Esophagus squamous epithelium (tissue), 5 donors: Measurements from ENCODE around the gene MAT2A. TPM values are rescaled to one million over a fixed set of nuclear protein-coding genes. Genes with fewer than 3 reads are reported as not detected.
"Not testable (repeated sequence)": the region's sequence is repeated elsewhere in the genome, so short reads cannot be mapped to it uniquely, and the experiment has no call there.

Experiments
- DNase-seq: peaks from one replicate; lab custom pipeline; 2025; lab: John Stamatoyannopoulos, UW
- H3K27ac ChIP-seq, 4 donors: fragments of 200-600 bp; sonication (generic); one replicate each; pipeline ENCODE4 v1.5.1; 2016 to 2019; ENCODE audit warnings: mild to moderate bottlenecking in 1 of 4
- H3K27me3 ChIP-seq, 4 donors: fragments of 200-600 bp; sonication (generic); 1 replicate in 3 of 4; 2 replicates in 1 of 4; pipeline versions ENCODE4 v1.5.1 to v1.6.0; 2017 to 2021; ENCODE audit warnings: antibody characterized with exemption in 1 of 4
- H3K36me3 ChIP-seq, 3 donors: fragments of 200-600 bp; sonication (generic); one replicate each; pipeline ENCODE4 v1.5.1; 2016 to 2019
- H3K4me1 ChIP-seq, 3 donors: fragments of 200-600 bp; sonication (generic); one replicate each; pipeline ENCODE4 v1.5.1; 2017 to 2019
- H3K4me3 ChIP-seq, 4 donors: fragments of 200-600 bp; sonication (generic); 1 replicate in 3 of 4; 2 replicates in 1 of 4; pipeline ENCODE4 v1.5.1; 2016 to 2019; ENCODE audit warnings: mild to moderate bottlenecking in 2 of 4, moderate library complexity in 1 of 4
- H3K9me3 ChIP-seq, 3 donors: fragments of 200-600 bp; sonication (generic); one replicate each; pipeline ENCODE4 v1.5.1; 2016 to 2019
- POLR2A ChIP-seq, 4 donors: fragments of 450-650 bp; IDR thresholded peaks; one replicate each; pipeline ENCODE4 v1.6.1; 2017; ENCODE audit warnings: antibody characterized with exemption in 4 of 4, mild to moderate bottlenecking in 4 of 4, moderate library complexity in 3 of 4
- WGBS, 2 donors: methylation state at CpG; one replicate each; pipeline ENCODE4 v1.1.5; 2018; 5-methylcytosine and 5-hydroxymethylcytosine counted together
- intact Hi-C: fragments of 100-400 bp; cut with DNase I; formaldehyde crosslinking; loops from one replicate; pipeline ENCODE4 v1.15.0; 2022
- small RNA-seq, 4 donors: library from RNA; depleted of rRNA; stranded (forward); fragments of <200 nt; gene quantifications; one replicate each; pipeline ENCODE3, GENCODE V24; 2016
- total RNA-seq, 4 donors: library from RNA; depleted of rRNA; stranded (reverse); fragments of >200 nt; gene quantifications; one replicate each; pipeline ENCODE4 v1.1.0, GENCODE V29; 2016
- TF ChIP-seq, protein P1 (sequence below), 6 experiments: fragments of 450-650 bp in 4 of 6; fragments of 200-600 bp in 2 of 6; sonication (generic) in 2 of 6; IDR thresholded peaks; one replicate each; pipeline ENCODE4 v1.5.1; 2016 to 2019; ENCODE audit warnings: antibody characterized with exemption in 6 of 6, mild to moderate bottlenecking in 4 of 6, moderate library complexity in 4 of 6
- donor health status: DM: yes; HTN: yes; CAD: no.

MAT2A gene
- total RNA-seq, 4 donors from 2014 or later: 81.8 to 272 (median 121) TPM

DNA sequence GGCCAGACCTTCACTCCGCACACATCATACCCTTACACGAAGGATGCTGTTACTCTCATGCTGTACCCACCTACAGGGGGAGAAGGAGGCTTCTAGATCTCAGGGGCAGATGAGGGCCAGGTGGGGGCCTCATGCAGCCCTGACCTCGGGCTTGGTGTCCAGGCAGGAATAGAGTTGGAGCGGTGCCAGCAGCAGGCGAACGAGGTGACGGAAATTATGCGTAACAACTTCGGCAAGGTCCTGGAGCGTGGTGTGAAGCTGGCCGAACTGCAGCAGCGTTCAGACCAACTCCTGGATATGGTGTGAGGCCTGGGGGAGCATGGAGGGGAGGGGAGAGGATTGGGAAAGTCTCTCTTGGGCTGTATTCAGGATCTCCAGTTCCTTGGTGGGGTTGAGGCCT, 52.6 kb downstream of the MAT2A start:
- TF ChIP-seq, protein P1, sequence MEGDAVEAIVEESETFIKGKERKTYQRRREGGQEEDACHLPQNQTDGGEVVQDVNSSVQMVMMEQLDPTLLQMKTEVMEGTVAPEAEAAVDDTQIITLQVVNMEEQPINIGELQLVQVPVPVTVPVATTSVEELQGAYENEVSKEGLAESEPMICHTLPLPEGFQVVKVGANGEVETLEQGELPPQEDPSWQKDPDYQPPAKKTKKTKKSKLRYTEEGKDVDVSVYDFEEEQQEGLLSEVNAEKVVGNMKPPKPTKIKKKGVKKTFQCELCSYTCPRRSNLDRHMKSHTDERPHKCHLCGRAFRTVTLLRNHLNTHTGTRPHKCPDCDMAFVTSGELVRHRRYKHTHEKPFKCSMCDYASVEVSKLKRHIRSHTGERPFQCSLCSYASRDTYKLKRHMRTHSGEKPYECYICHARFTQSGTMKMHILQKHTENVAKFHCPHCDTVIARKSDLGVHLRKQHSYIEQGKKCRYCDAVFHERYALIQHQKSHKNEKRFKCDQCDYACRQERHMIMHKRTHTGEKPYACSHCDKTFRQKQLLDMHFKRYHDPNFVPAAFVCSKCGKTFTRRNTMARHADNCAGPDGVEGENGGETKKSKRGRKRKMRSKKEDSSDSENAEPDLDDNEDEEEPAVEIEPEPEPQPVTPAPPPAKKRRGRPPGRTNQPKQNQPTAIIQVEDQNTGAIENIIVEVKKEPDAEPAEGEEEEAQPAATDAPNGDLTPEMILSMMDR (IDR thresholded peaks at IDR 0.05): no peak
- no peak for TF ChIP-seq POLR2A (IDR thresholded peaks at IDR 0.05)
- 84 to 90% methylated on average over 7 to 9 of the region's 12 CpGs for WGBS, 2 donors
- peaks cover 37 to 85% (median 58%) of the 10 kb centered on the region in 3 donors for H3K4me1 ChIP-seq
- H3K36me3 ChIP-seq: peaks cover 0 to 2% (median 0%) of the 10 kb centered on the region in 3 donors
- H3K4me3 ChIP-seq: no peak overlapping the region
- H3K9me3 ChIP-seq: no peaks in the 10 kb centered on the region
- no peaks in the 10 kb centered on the region for H3K27me3 ChIP-seq
- intact Hi-C loops: no loop called here
- H3K27ac ChIP-seq: peak overlapping the region; percentile 73 to 96 (median 88)
- no peak for DNase-seq

DNA sequence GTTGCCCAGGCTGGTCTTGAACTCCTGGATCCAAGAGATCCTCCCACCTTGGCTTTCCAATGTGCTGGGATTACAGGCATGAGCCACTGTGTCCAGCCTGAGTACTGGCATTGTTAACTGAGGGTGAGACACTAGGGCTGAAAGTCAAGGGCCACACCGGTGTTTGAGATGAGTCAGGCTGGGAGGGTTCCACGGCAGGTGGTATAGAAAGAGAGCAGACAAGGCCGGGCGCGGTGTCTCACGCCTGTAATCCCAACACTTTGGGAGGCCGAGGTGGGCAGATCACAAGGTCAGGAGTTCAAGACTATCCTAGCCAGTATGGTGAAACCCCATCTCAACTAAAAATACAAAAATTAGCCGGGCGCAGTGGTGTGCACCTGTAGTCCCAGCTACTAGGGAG, 53.3 kb downstream of the MAT2A start:
- Histone ChIP-seq H3K27ac (peak overlapping the region; percentile 73 to 96 (median 88)), H3K4me1 (peaks cover 39 to 85% (median 60%) of the 10 kb centered on the region in 3 donors)
- H3K9me3 ChIP-seq, DNase-seq, intact Hi-C loops, H3K27me3 ChIP-seq, H3K4me3 ChIP-seq, H3K36me3 ChIP-seq: not testable (repeated sequence)
- 64 to 86% methylated on average over 7 to 9 of the region's 9 CpGs for WGBS, 2 donors

DNA sequence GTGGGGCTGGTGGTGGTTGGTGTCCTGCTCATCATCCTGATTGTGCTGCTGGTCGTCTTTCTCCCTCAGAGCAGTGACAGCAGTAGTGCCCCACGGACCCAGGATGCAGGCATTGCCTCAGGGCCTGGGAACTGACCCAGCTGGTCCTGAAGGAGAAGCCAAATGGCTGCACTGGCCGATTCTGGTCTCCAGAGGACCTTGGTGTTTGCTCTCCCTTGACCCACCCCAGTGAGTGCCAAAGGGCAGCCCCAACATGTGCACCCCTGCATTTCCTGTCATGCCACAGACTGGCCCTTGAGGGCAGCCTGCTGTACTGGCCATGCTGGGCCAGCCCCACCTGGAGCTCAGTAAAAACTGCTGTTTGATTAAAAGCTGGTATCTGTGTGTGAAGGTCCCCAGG, 54.1 kb downstream of the MAT2A start:
- Histone ChIP-seq H3K4me1 (peaks cover 39 to 83% (median 53%) of the 10 kb centered on the region in 3 donors), H3K27ac (peak overlapping the region in 1 of 4 donors; percentile 40), H3K4me3 (no peak overlapping the region), H3K36me3 (peaks cover 0 to 17% (median 9%) of the 10 kb centered on the region in 3 donors), H3K27me3 (no peaks in the 10 kb centered on the region), H3K9me3 (no peaks in the 10 kb centered on the region)
- DNase-seq: no peak
- WGBS, 2 donors: 29 to 63% methylated on average over 1 to 3 of the region's 3 CpGs
- intact Hi-C loops: no loop called here
- TF ChIP-seq, protein P1 (IDR thresholded peaks at IDR 0.05): no peak
- no peak for TF ChIP-seq POLR2A (IDR thresholded peaks at IDR 0.05)

Small RNA genes within 50 kb of the gene (small RNA-seq; reads per million reads assigned to genes)
- 0 reads per million in 4 donors for gene RN7SL126P

Other genes starting within 250 kb of the MAT2A start
- 10 to 100 TPM; 40.6 to 77.2 (median 49.0) TPM for gene TGOLN2, start 211.2 kb upstream of the MAT2A start, total RNA-seq
- 10 to 100 TPM; 55.8 to 73.3 (median 66.9) TPM for gene RETSAT, start 184.6 kb upstream of the MAT2A start, total RNA-seq
- 10 to 100 TPM in 3 of 4 donors, 1 to 10 TPM in 1; 8.2 to 16.6 (median 13.7) TPM for gene ELMOD3, start 184.4 kb upstream of the MAT2A start, total RNA-seq
- gene CAPG, start 128.8 kb upstream of the MAT2A start, total RNA-seq: 100 to 1,000 TPM; 185 to 301 (median 221) TPM
- under 1 TPM in 1 of 4 donors, not detected in 3; 0.50 TPM for gene SH2D6, start 120.5 kb upstream of the MAT2A start, total RNA-seq
- 10 to 100 TPM; 19.7 to 27.5 (median 23.3) TPM for gene GGCX, start 22.3 kb downstream of the MAT2A start, total RNA-seq
- gene VAMP8, start 38.4 kb downstream of the MAT2A start, total RNA-seq: 100 to 1,000 TPM in 1 of 4 donors, 10 to 100 TPM in 3; 78.8 to 144 (median 93.8) TPM
- gene VAMP5, start 45.3 kb downstream of the MAT2A start, total RNA-seq: 10 to 100 TPM in 3 of 4 donors, 1 to 10 TPM in 1; 6.1 to 45.6 (median 17.0) TPM
- 100 to 1,000 TPM in 3 of 4 donors, 10 to 100 TPM in 1; 88.3 to 128 (median 115) TPM for gene RNF181, start 56.6 kb downstream of the MAT2A start, total RNA-seq
- 10 to 100 TPM in 1 of 4 donors, 1 to 10 TPM in 3; 6.3 to 15.8 (median 7.4) TPM for gene TMEM150A, start 63.5 kb downstream of the MAT2A start, total RNA-seq
- 10 to 100 TPM in 3 of 4 donors, 1 to 10 TPM in 1; 9.4 to 17.1 (median 14.7) TPM for gene C2orf68, start 72.9 kb downstream of the MAT2A start, total RNA-seq
- 10 to 100 TPM; 37.0 to 53.6 (median 40.7) TPM for gene USP39, start 77.0 kb downstream of the MAT2A start, total RNA-seq
- not detected for gene SFTPB, start 129.0 kb downstream of the MAT2A start, total RNA-seq
- gene GNLY, start 155.2 kb downstream of the MAT2A start, total RNA-seq: 1 to 10 TPM in 3 of 4 donors, under 1 TPM in 1; 0.76 to 6.1 (median 2.1) TPM
- 10 to 100 TPM in 2 of 4 donors, 1 to 10 TPM in 2; 2.0 to 24.6 (median 7.6) TPM for gene ATOH8, start 214.8 kb downstream of the MAT2A start, total RNA-seq